ENCODE measurements around the gene AKT3.
A peak's percentile ranks its signal among the peaks of the same experiment; 100 is the strongest.

Gene AKT3

DNA sequence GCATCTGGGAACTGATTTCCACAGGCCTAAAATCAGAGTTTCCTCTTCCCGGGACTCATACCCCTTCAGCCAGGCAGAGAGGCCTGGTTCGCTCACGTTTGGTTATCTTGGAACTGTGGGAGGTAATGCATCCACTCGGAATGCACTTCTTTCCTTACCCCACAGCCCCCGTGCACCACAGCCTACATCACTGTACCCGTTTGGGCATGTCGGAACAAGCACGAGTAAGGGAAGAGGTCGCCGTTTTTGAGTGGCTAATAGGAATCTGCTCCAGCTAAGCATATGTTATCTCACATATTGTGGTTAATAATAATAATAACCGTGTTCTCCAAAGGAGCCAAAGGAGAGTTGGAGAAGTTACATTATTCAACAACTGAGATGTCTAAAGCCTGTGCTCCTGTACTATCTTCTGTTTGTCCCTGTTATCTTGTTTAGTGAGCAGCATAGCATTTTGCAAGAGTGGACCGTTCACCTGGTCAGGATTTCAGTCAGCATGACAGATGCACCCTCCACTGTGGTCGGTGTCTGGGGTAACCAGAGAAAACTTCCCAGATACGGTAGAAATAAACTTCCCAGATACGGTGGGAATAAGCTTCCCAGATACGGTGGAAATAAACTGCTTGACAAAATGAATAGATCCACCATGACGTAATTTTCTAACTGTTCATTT is 395.6 kb downstream of the AKT3 start:
- peak; percentile 63 for DNase-seq

DNA sequence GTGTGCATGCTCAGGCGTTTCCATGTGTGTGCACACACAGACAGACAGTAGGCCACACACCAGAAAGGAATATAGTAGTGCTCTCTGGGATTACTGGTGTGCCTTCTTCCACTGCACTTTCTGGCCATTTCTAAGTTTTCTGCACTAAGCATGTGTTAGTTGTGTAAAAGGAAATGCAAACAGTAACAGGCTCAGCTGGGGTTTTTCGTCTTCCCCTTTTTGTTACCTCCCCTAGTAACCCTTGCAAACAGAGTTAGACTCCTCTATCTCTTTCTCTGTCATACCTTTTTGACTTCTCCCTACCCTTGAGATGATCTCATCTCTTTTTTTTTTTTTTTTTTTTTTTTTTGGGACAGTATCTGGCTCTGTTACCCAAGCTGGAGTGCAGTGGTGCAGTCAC is 398.0 kb downstream of the AKT3 start:
- DNase-seq, result no peak

DNA sequence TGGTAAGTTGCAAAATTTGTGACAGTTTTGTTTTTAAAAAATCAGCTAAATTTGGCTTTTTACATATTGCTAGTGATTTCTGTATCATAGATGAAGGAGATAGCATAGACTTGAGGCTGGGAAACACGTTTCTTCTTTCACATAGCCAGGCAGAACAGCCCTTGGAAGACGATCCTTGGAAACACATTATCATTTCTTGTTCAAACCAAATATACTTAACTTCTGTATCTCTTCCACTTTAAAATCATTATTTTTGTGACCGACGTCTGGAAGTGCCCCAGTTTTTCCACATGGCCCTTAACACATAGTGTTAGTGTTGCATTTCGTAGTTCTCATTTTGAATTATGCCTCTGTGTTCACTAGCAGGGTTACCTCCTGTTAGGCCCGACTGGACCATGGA is 400.7 kb downstream of the AKT3 start:
- no peak for DNase-seq

DNA sequence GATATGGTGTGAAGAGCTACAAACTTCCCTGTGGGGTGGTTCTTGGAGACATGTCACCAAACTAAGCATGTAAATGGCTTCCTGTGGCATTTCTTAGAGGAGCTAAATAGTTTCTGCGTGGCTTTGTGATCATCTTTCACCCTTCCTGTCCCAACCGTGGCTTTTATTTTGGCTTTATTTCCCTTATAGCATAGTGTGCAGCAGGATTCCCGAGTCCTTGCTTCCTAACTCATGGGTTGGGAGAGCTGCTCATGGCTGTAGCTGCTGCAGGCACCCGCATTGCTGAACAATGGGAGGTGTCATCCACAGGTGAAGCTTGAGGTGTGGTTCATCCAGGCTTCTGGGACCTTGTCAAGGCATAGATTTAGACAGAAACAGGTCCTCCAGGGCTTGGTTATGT is 402.2 kb downstream of the AKT3 start:
- DNase-seq, result no peak

DNA sequence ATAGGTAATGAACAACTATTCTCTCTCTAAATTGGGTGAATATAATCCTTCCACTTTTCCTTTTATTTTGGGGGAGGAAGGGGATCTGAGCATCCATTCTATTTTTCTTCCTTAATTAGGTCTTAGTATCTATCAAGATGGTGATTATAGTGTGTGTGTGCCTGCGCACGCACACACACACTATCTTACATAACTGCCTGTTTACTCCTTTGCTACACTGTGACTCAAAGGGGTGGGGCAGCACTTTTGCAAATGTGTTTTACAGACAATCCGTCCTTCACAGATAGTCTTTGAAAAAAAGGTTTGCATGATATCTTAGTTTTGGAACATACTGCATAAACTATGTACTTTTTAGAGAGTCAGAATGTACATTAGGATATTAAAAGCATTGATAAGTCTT is 402.7 kb downstream of the AKT3 start:
- DNase-seq, result no peak

DNA sequence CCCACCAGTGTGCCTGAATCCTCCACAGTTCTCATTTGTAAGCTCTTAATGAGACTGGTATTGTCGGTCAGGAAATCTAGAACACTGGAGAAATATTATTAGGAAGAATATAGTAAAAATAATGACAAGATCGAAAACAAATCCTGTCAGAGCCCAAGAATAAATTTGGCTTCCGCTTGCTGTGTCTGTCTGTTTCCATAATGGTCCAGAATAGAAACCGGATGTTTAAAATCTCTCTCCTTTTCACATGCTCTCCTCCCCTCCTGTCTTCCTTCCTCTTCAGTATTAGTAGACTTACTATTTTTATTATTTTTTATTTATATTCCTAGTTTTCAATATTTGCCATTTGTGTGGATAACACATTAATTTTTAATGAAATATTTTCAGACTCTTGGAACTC is 406.5 kb downstream of the AKT3 start:
- DNase-seq, result no peak

DNA sequence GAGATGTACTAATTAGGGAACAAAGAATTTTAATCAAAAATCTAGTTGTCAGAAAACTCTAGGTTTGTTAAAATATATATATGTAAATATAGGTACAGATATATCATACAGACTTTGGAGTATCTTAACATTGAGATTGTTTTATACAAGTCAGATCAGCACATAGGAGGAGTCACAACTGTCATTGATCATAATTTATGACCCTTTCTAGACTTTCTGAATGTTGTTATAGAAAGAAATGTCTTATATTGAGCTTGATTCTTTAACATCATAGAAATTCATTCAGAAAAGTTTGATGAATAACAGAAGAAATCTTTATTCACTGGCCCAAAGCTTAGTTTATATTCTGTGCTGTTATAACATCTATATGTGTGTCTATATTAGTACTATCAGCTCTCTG is 408.4 kb downstream of the AKT3 start:
- no peak for DNase-seq

DNA sequence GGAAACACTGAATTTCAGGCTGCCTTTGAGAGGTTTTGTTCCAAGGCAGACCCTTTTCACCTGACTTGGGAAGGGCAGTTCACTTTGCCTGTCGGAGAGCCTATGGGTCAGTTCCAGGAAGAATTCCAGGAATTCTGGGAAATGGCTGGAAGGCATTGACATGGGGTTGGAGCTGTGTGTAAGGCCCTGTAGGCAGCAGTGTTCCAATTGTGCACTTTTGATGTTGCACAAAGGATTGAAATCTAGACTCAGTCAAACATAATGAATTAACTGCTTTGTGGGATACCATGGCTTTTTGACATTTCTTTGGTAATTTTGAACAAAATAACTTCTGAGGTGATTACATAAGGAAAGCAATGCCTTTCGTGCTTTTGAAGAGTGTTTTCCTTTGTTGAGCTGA is 409.6 kb downstream of the AKT3 start:
- DNase-seq, result no peak

DNA sequence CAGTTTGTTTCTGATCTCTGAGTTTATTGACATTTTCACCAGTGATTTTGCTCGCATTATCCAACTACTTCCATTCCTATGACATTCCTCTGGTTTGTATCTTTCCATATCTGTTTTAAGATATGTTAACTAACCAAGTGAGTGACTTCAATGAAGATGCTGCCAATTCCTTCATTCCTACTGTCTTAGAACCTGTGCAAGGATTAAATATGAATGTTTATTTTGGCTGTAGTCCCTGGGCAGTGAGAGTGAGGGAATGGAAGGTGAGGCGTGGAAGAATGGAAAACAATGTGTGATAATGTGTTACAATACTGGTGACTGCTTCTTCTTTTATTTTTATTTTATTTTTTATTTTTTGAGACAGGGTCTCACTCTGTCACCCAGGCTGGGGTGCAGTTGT is 411.2 kb downstream of the AKT3 start:
- DNase-seq, result no peak
